ENCODE data around the gene KIRREL1.

The KIRREL1 gene

GRCh38 chr1:158055854-158056253 lies 62.4 kb downstream of the KIRREL1 start:
- Histone ChIP-seq H3K79me2 (ENCODE audit: insufficient read depth, low read length) (no peaks in the 10 kb centered on the region), H3K9ac (ENCODE audit: low read length) (no peak overlapping the region), H4K20me1 (ENCODE audit: insufficient read depth, low read length) (no peaks in the 10 kb centered on the region), H3F3A (ENCODE audit: insufficient read depth, low read length) (no peaks in the 10 kb centered on the region), H3K27me3 (ENCODE audit: insufficient read depth, low read length) (no peaks in the 10 kb centered on the region; the same call in 1 of the 2 replicates), H3K9me3 (ENCODE audit: low read length) (no peaks in the 10 kb centered on the region), H3K4me3 (ENCODE audit: low read depth, low read length, poor library complexity, severe bottlenecking) (no peak overlapping the region), H3K4me2 (ENCODE audit: low read length) (no peak overlapping the region), H3K4me1 (ENCODE audit: insufficient read depth, low read length, severe bottlenecking) (no peaks in the 10 kb centered on the region), H3K27ac (ENCODE audit: low read depth, low read length, poor library complexity, severe bottlenecking) (no peak overlapping the region), H3K36me3 (ENCODE audit: insufficient read depth, low read length) (no peaks in the 10 kb centered on the region), H3K9me2 (ENCODE audit: low read depth, low read length) (no peaks in the 10 kb centered on the region), H2AFZ (ENCODE audit: low read length) (no peak overlapping the region)
- TF ChIP-seq EZH2 (IDR thresholded peaks at IDR 0.05; ENCODE audit: borderline replicate concordance, low read length) = no peak
- TF ChIP-seq CTCF (IDR thresholded peaks at IDR 0.05; ENCODE audit: low read length) = no peak

- TF ChIP-seq EZH2 (IDR thresholded peaks at IDR 0.05; ENCODE audit: borderline replicate concordance, low read length) (no peak), CTCF (IDR thresholded peaks at IDR 0.05; ENCODE audit: low read length) (no peak)
- Histone ChIP-seq H3K27me3 (ENCODE audit: insufficient read depth, low read length) (no peaks in the 10 kb centered on the region; the same call in 1 of the 2 replicates), H3K9me2 (ENCODE audit: low read depth, low read length) (no peaks in the 10 kb centered on the region), H2AFZ (ENCODE audit: low read length) (no peak overlapping the region), H3K9me3 (ENCODE audit: low read length) (no peaks in the 10 kb centered on the region), H3K4me3 (ENCODE audit: low read depth, low read length, poor library complexity, severe bottlenecking) (no peak overlapping the region), H3K27ac (ENCODE audit: low read depth, low read length, poor library complexity, severe bottlenecking) (no peak overlapping the region), H3K4me1 (ENCODE audit: insufficient read depth, low read length, severe bottlenecking) (no peaks in the 10 kb centered on the region), H3K9ac (ENCODE audit: low read length) (no peak overlapping the region), H3F3A (ENCODE audit: insufficient read depth, low read length) (no peaks in the 10 kb centered on the region), H3K4me2 (ENCODE audit: low read length) (no peak overlapping the region), H4K20me1 (ENCODE audit: insufficient read depth, low read length) (no peaks in the 10 kb centered on the region), H3K79me2 (ENCODE audit: insufficient read depth, low read length) (no peaks in the 10 kb centered on the region), H3K36me3 (ENCODE audit: insufficient read depth, low read length) (no peaks in the 10 kb centered on the region)
These were observed 63.1 kb downstream of the KIRREL1 start for GRCh38 chr1:158056498-158056897.

DNA sequence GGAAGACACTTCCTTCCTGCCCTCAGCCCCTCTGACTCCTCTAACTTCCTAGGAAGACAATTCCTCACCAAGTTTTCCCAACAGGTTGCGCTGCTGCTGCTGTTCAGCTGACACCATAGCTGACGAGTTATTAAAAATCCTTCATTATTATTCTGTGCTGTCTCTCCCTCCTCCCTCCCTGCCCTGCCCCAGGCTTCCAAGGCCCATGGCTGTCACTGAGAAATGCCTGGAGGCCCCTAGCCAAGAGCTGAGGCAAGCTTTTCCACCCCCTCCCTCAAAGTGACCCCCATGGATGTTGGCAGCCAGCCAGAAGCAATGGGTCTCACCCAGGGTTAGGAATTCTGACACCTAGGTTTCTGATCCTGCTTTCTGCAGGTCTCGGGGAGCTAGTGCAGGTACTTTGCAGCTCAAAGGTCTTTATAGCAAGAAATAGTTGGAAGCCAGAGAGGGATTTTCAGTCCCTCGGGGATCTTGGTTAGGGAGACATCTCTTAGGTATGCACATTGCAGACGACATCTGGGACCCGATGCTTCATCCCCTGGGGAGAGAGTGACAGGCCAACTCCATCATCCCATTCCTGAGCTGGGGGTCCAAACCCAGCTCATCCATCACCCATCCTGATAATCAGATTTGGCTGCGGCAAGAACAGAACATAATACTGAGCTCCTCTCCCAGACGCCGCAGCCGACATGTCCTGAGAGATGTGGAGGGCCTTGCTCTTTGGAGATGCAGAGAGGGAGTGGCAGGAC lies 65.0 kb downstream of the KIRREL1 start:
- Histone ChIP-seq H3K9me2 (ENCODE audit: low read depth, low read length) (no peaks in the 10 kb centered on the region), H3K36me3 (ENCODE audit: insufficient read depth, low read length) (no peaks in the 10 kb centered on the region), H3K4me3 (ENCODE audit: low read depth, low read length, poor library complexity, severe bottlenecking) (no peak overlapping the region), H3K79me2 (ENCODE audit: insufficient read depth, low read length) (no peaks in the 10 kb centered on the region), H3K9ac (ENCODE audit: low read length) (no peak overlapping the region), H2AFZ (ENCODE audit: low read length) (no peak overlapping the region), H3K27ac (ENCODE audit: low read depth, low read length, poor library complexity, severe bottlenecking) (no peak overlapping the region), H3K9me3 (ENCODE audit: low read length) (no peaks in the 10 kb centered on the region), H3K4me2 (ENCODE audit: low read length) (no peak overlapping the region), H3K27me3 (ENCODE audit: insufficient read depth, low read length) (no peaks in the 10 kb centered on the region; the same call in 1 of the 2 replicates), H4K20me1 (ENCODE audit: insufficient read depth, low read length) (no peaks in the 10 kb centered on the region), H3K4me1 (ENCODE audit: insufficient read depth, low read length, severe bottlenecking) (no peaks in the 10 kb centered on the region), H3F3A (ENCODE audit: insufficient read depth, low read length) (no peaks in the 10 kb centered on the region)
- TF ChIP-seq EZH2 (IDR thresholded peaks at IDR 0.05; ENCODE audit: borderline replicate concordance, low read length) (no peak), CTCF (IDR thresholded peaks at IDR 0.05; ENCODE audit: low read length) (no peak)
